PC-9 (cell line): ENCODE measurements around the gene CHRDL2. TPM values are rescaled to one million over a fixed set of nuclear protein-coding genes. Genes with fewer than 3 reads are reported as not detected.

ENCODE experiments used
- BruUV-seq: library from RNA; stranded (reverse); fragments of 400-500 nt; replicated peaks from 2 replicates; lab custom pipeline; 2021; lab: Mats Ljungman, UMichigan
- CTCF ChIA-PET: fragments of 300-600 bp; sonication (Branson Sonifier 250); formaldehyde crosslinking; loops from one replicate; lab custom pipeline; 2022; ENCODE audit warnings: antibody characterized with exemption; lab: Charles Lee
- POLR2A ChIA-PET: fragments of 300-600 bp; sonication (Branson Sonifier 250); formaldehyde crosslinking; loops from one replicate; lab custom pipeline; 2022; ENCODE audit warnings: antibody characterized with exemption; ENCODE audit not compliant: unreplicated experiment; lab: Charles Lee
- DNase-seq, 2 experiments: peaks; one replicate each; pipeline versions ENCODE4 v3.0.0 to v3.0.0-alpha.2; 2015 to 2022; ENCODE audit warnings: mixed read lengths in 1 of 2
- H2AFZ ChIP-seq: fragments of 200-600 bp; sonication (generic); 2 replicates; pipeline ENCODE4 v1.8.1; 2017; ENCODE audit warnings: antibody characterized with exemption
- H3F3A ChIP-seq: fragments of 200-600 bp; sonication (generic); 2 replicates; pipeline ENCODE4 v1.8.1; 2017; ENCODE audit warnings: antibody characterized with exemption, mild to moderate bottlenecking, low read depth; ENCODE audit not compliant: insufficient read depth
- H3K27ac ChIP-seq: fragments of 200-600 bp; sonication (generic); 2 replicates; pipeline ENCODE4 v1.6.1; 2016; ENCODE audit warnings: mixed run types
- H3K27me3 ChIP-seq: fragments of 200-600 bp; sonication (generic); 2 replicates; pipeline ENCODE4 v1.6.1; 2016; ENCODE audit warnings: low read depth, mixed run types; ENCODE audit not compliant: insufficient read depth
- H3K36me3 ChIP-seq: fragments of 200-600 bp; sonication (generic); 2 replicates; pipeline ENCODE4 v1.6.1; 2016; ENCODE audit warnings: low read depth, mixed run types
- H3K4me1 ChIP-seq: fragments of 200-600 bp; sonication (generic); replicated peaks from 2 replicates; pipeline ENCODE4 v1.6.1; 2016; ENCODE audit warnings: mixed run types; ENCODE audit not compliant: insufficient read depth
- H3K4me2 ChIP-seq: fragments of 200-600 bp; sonication (generic); 2 replicates; pipeline ENCODE4 v1.6.1; 2017; ENCODE audit warnings: mixed run types
- H3K4me3 ChIP-seq: fragments of 200-600 bp; sonication (generic); 2 replicates; pipeline ENCODE4 v1.6.1; 2016; ENCODE audit warnings: mixed run types
- H3K79me2 ChIP-seq: fragments of 200-600 bp; sonication (generic); 2 replicates; pipeline ENCODE4 v1.6.1; 2017; ENCODE audit warnings: low read depth, mixed run types
- H3K9me2 ChIP-seq: fragments of 200-600 bp; sonication (generic); 2 replicates; pipeline ENCODE4 v1.8.1; 2017; ENCODE audit warnings: mild to moderate bottlenecking; ENCODE audit not compliant: insufficient read depth
- H3K9me3 ChIP-seq: fragments of 200-600 bp; sonication (generic); 2 replicates; pipeline ENCODE4 v1.8.1; 2016; ENCODE audit warnings: low read depth; ENCODE audit not compliant: insufficient read depth
- H4K20me1 ChIP-seq: fragments of 200-600 bp; sonication (generic); 2 replicates; pipeline ENCODE4 v1.8.1; 2017; ENCODE audit not compliant: insufficient read depth
- CTCF ChIP-seq: fragments of 200-600 bp; sonication (generic); conservative IDR thresholded peaks from 2 replicates; pipeline ENCODE4 v1.6.1; 2017; ENCODE audit warnings: mixed run types, antibody characterized with exemption, mild to moderate bottlenecking, moderate library complexity
- EZH2 ChIP-seq: fragments of 200-600 bp; sonication (generic); IDR thresholded peaks from 2 replicates; pipeline ENCODE4 v1.8.0; 2017; ENCODE audit warnings: antibody characterized with exemption, low read depth
- intact Hi-C: fragments of 100-400 bp; cut with micrococcal nuclease; formaldehyde crosslinking; loops from one replicate; pipeline ENCODE4 v1.10.0; 2022; ENCODE audit not compliant: unreplicated experiment
- total RNA-seq: library from RNA; stranded (reverse); gene quantifications from 2 replicates; pipeline ENCODE4 v1.2.3, GENCODE V29; 2021

The CHRDL2 gene
- total RNA-seq, 1 experiment from 2014 or later, result not detected

GRCh38 chr11:74695705-74696280 is 35.4 kb downstream of the CHRDL2 start:
- no peak for TF ChIP-seq CTCF
- no peak for TF ChIP-seq EZH2
- H3K4me3 ChIP-seq, result no peak overlapping the region
- BruUV-seq, result no TSS peak
- H3K79me2 ChIP-seq, result no peaks in the 10 kb centered on the region
- H3K27ac ChIP-seq, result no peak overlapping the region
- H3K4me2 ChIP-seq, result no peak overlapping the region
- H3F3A ChIP-seq, result peaks cover 22% of the 10 kb centered on the region
- H3K9me2 ChIP-seq, result no peaks in the 10 kb centered on the region
- no peaks in the 10 kb centered on the region for H3K36me3 ChIP-seq
- CTCF ChIA-PET, result interaction anchor here (0.7 kb wide), 1 partner anchor 149 kb away, joined by 3 read pairs; no protein-coding TSS in a partner anchor
- intact Hi-C loops, result no loop called here
- H3K27me3 ChIP-seq, result no peaks in the 10 kb centered on the region
- H3K9me3 ChIP-seq, result no peaks in the 10 kb centered on the region
- DNase-seq, result no peak
- H3K4me1 ChIP-seq, result peaks cover 25% of the 10 kb centered on the region
- POLR2A ChIA-PET, result no interaction called here
- no peaks in the 10 kb centered on the region for H4K20me1 ChIP-seq
- H2AFZ ChIP-seq, result no peak overlapping the region

- H3K4me3 ChIP-seq, result no peak overlapping the region
- H2AFZ ChIP-seq, result no peak overlapping the region
- no peaks in the 10 kb centered on the region for H3K27me3 ChIP-seq
- no peaks in the 10 kb centered on the region for H4K20me1 ChIP-seq
- H3K4me1 ChIP-seq, result peaks cover 25% of the 10 kb centered on the region
- intact Hi-C loops, result no loop called here
- H3K4me2 ChIP-seq, result peak overlapping the region; percentile 58
- H3K27ac ChIP-seq, result peak overlapping the region; percentile 58
- peak; percentile 17 to 68 for DNase-seq
- BruUV-seq, result no TSS peak
- TF ChIP-seq EZH2 (no peak), CTCF (no peak)
- no peaks in the 10 kb centered on the region for H3K79me2 ChIP-seq
- CTCF ChIA-PET, result interaction anchor here (1.7 kb wide), 1 partner anchor 8 kb away, joined by 7 read pairs; no protein-coding TSS in a partner anchor
- no peaks in the 10 kb centered on the region for H3K9me3 ChIP-seq
- no peaks in the 10 kb centered on the region for H3K9me2 ChIP-seq
- H3F3A ChIP-seq, result peaks cover 22% of the 10 kb centered on the region
- H3K36me3 ChIP-seq, result no peaks in the 10 kb centered on the region
- POLR2A ChIA-PET, result interaction anchor here (0.6 kb wide), 1 partner anchor 1886 kb away, joined by 4 read pairs; no protein-coding TSS in a partner anchor
Observed at GRCh38 chr11:74694136-74694930, 36.9 kb downstream of the CHRDL2 start.

GRCh38 chr11:74693531-74693930 is 37.7 kb downstream of the CHRDL2 start:
- DNase-seq, result peak; percentile 76 to 88
- intact Hi-C loops, result no loop called here
- POLR2A ChIA-PET, result interaction anchor here (0.6 kb wide), 1 partner anchor 1886 kb away, joined by 4 read pairs; no protein-coding TSS in a partner anchor
- no peaks in the 10 kb centered on the region for H3K9me2 ChIP-seq
- H2AFZ ChIP-seq, result peak overlapping the region; percentile 17; the same call in 1 of the 2 replicates
- BruUV-seq, result no TSS peak
- H3K4me2 ChIP-seq, result peak overlapping the region; percentile 58
- H3F3A ChIP-seq, result peaks cover 22% of the 10 kb centered on the region
- TF ChIP-seq CTCF (no peak), EZH2 (no peak)
- H3K9me3 ChIP-seq, result no peaks in the 10 kb centered on the region
- no peaks in the 10 kb centered on the region for H3K79me2 ChIP-seq
- no peaks in the 10 kb centered on the region for H4K20me1 ChIP-seq
- no peak overlapping the region for H3K4me3 ChIP-seq
- peaks cover 25% of the 10 kb centered on the region for H3K4me1 ChIP-seq
- H3K36me3 ChIP-seq, result no peaks in the 10 kb centered on the region
- CTCF ChIA-PET, result interaction anchor here (0.9 to 1.7 kb wide), 2 partner anchors 9 to 11 kb away, joined by 3 to 7 read pairs; no protein-coding TSS in a partner anchor
- H3K27me3 ChIP-seq, result no peaks in the 10 kb centered on the region
- H3K27ac ChIP-seq, result peak overlapping the region; percentile 58
